GM12878 (cell line): ENCODE data around the gene CRYGC. TPM values are rescaled to one million over a fixed set of nuclear protein-coding genes. Genes with fewer than 3 reads are reported as not detected.

ENCODE experiments used
- ATAC-seq: fragments of 200-7000 bp; cut with Tn5 transposase; 3 replicates; pipeline ENCODE4 v1.9.1; 2020; ENCODE audit warnings: mild to moderate bottlenecking, moderate library complexity
- BruUV-seq: library from RNA; stranded (reverse); fragments of 400-500 nt; replicated peaks from 2 replicates; lab custom pipeline; 2021; lab: Mats Ljungman, UMichigan
- CTCF ChIA-PET: fragments of 300-600 bp; sonication (Branson Sonifier 250); formaldehyde crosslinking; extraction: SDS; loops from one replicate; lab custom pipeline; 2021; ENCODE audit warnings: inconsistent platforms; lab: Yijun Ruan, JAX
- POLR2A ChIA-PET: fragments of 350-600 bp; formaldehyde crosslinking; extraction: SDS; loops from one replicate; lab custom pipeline; 2021; ENCODE audit warnings: inconsistent platforms; lab: Charles Lee
- RAD21 ChIA-PET: fragments of 300-600 bp; sonication (Branson Sonifier 250); formaldehyde crosslinking; loops from one replicate; lab custom pipeline; 2023; ENCODE audit warnings: antibody characterized with exemption; ENCODE audit not compliant: unreplicated experiment; lab: Charles Lee
- SMC1A ChIA-PET: fragments of 300-600 bp; sonication (Branson Sonifier 250); formaldehyde crosslinking; loops from one replicate; lab custom pipeline; 2023; ENCODE audit not compliant: unreplicated experiment, uncharacterized antibody; lab: Charles Lee
- DNase-seq: peaks from one replicate; pipeline ENCODE4 v3.0.0-alpha.2; 2011; ENCODE audit warnings: low read depth, low spot score
- FAIRE-seq: peaks from 3 replicates; lab custom pipeline; 2011; peaks lifted over from hg19 to GRCh38; lab: Jason Lieb, UNC
- H2AFZ ChIP-seq: 2 replicates; pipeline ENCODE4 v1.6.0; 2011; ENCODE audit warnings: low read depth, low read length, control low read depth; ENCODE audit not compliant: control insufficient read depth
- H3K27ac ChIP-seq: 2 replicates; pipeline ENCODE4 v1.5.1; 2011; ENCODE audit warnings: control low read depth; ENCODE audit not compliant: control insufficient read depth, insufficient read depth
- H3K27me3 ChIP-seq, 2 experiments: replicated peaks in 1 of 2; 2 replicates each; pipeline versions ENCODE4 v1.6.0 to v1.6.1; 2011; ENCODE audit warnings: low read length in 1 of 2; ENCODE audit not compliant: control insufficient read depth in 2 of 2, insufficient read depth in 2 of 2
- H3K36me3 ChIP-seq, 2 experiments: 2 replicates each; pipeline ENCODE4 v1.5.1; 2011; ENCODE audit warnings: low read length in 1 of 2; ENCODE audit not compliant: control insufficient read depth in 2 of 2, insufficient read depth in 2 of 2
- H3K4me1 ChIP-seq: 2 replicates; pipeline ENCODE4 v1.6.1; 2011; ENCODE audit warnings: mild to moderate bottlenecking, low read length, moderate library complexity, mixed read lengths; ENCODE audit not compliant: control insufficient read depth, insufficient read depth
- H3K4me2 ChIP-seq: 2 replicates; pipeline ENCODE4 v1.6.0; 2011; ENCODE audit warnings: control low read depth; ENCODE audit not compliant: control insufficient read depth, insufficient read depth
- H3K4me3 ChIP-seq: fragments of 200-600 bp; sonication (generic); 2 replicates; pipeline ENCODE4 v1.5.1; 2016
- H3K79me2 ChIP-seq: 2 replicates; pipeline ENCODE4 v1.6.0; 2011; ENCODE audit warnings: low read length; ENCODE audit not compliant: control insufficient read depth, insufficient read depth
- H3K9ac ChIP-seq: 2 replicates; pipeline ENCODE4 v1.8.0; 2011; ENCODE audit warnings: low read length, control low read depth, mixed read lengths; ENCODE audit not compliant: control insufficient read depth, insufficient read depth
- H3K9me3 ChIP-seq: replicated peaks from 3 replicates; pipeline ENCODE4 v1.5.1; 2011; ENCODE audit warnings: mild to moderate bottlenecking, low read length; ENCODE audit not compliant: control insufficient read depth, insufficient read depth
- H4K20me1 ChIP-seq: 2 replicates; pipeline ENCODE4 v1.6.0; 2011; ENCODE audit not compliant: control insufficient read depth, insufficient read depth
- BACH1 ChIP-seq: fragments of 450-650 bp; IDR thresholded peaks from 2 replicates; pipeline ENCODE4 v1.6.1; 2017; ENCODE audit warnings: mild to moderate bottlenecking, borderline replicate concordance
- BCL11A ChIP-seq: IDR thresholded peaks from 2 replicates; pipeline ENCODE4 v1.6.1; 2011; ENCODE audit warnings: low read depth, low read length
- ELK1 ChIP-seq: IDR thresholded peaks from 2 replicates; pipeline ENCODE4 v1.6.1; 2012; ENCODE audit warnings: low read depth, low read length, improper control_type of control experiment
- ETV6 ChIP-seq, 2 experiments: fragments of 450-650 bp in 1 of 2; IDR thresholded peaks in 1 of 2; conservative IDR thresholded peaks in 1 of 2; 2 replicates each; pipeline ENCODE4 v1.6.1; 2014; ENCODE audit warnings: antibody characterized with exemption in 1 of 2, borderline replicate concordance in 1 of 2, low read depth in 1 of 2, mild to moderate bottlenecking in 1 of 2, moderate library complexity in 1 of 2
- REST ChIP-seq: IDR thresholded peaks from 2 replicates; pipeline ENCODE4 v1.6.1; 2012; ENCODE audit warnings: mild to moderate bottlenecking, low read depth, low read length
- ZZZ3 ChIP-seq: IDR thresholded peaks from 2 replicates; pipeline ENCODE4 v1.6.1; 2011; ENCODE audit warnings: low read depth; ENCODE audit not compliant: control insufficient read depth, insufficient read length
- WGBS: methylation state at CpG from one replicate; pipeline ENCODE4 v1.1.6; 2016; ENCODE audit warnings: low lambda C conversion rate; ENCODE audit not compliant: insufficient replicate concordance, insufficient coverage; ENCODE audit errors: missing lambda C conversion rate; 5-methylcytosine and 5-hydroxymethylcytosine counted together
- in situ Hi-C: fragments of 300-500 bp; cut with MboI; formaldehyde crosslinking; loops from 9 replicates; pipeline ENCODE4 v1.14.3; 2018; ENCODE audit warnings: mixed read lengths
- intact Hi-C: fragments of 100-400 bp; cut with micrococcal nuclease; formaldehyde crosslinking; loops from one replicate; pipeline ENCODE4 v1.14.2; 2022; ENCODE audit not compliant: unreplicated experiment
- polyA plus RNA-seq, 11 experiments: library from polyadenylated mRNA; depleted of rRNA in 4 of 11; unstranded in 6 of 11; stranded (reverse) in 5 of 11; fragments of >200 nt; fragmentation: Nextera tagmentation in 4 of 11; fragmentation: Illumina TruSeq in 1 of 11; extraction: Ambion mirVana in 4 of 11; extraction: Trizol in 1 of 11; gene quantifications; 1 replicate in 1 of 11; 2 replicates in 10 of 11; pipeline versions ENCODE4 v1.2.1 to v1.2.3, GENCODE V29; 2011 to 2016; ENCODE audit warnings: inconsistent platforms in 2 of 11, missing spikeins in 2 of 11, low read depth in 1 of 11
- total RNA-seq, 4 experiments: library from RNA; depleted of rRNA in 3 of 4; stranded (reverse); fragments of >200 nt in 3 of 4; fragmentation: Illumina TruSeq in 1 of 4; extraction: Trizol in 1 of 4; gene quantifications; 2 replicates each; pipeline versions ENCODE4 v1.2.1 to v1.2.3, GENCODE V29; 2013 to 2021

Gene CRYGC
- total and polyA plus RNA-seq, 10 of the 15 experiments (the other 5 are each of a cell fraction or from before 2014, with no cell fraction given) = not detected

- TF ChIP-seq REST (no peak), BCL11A (no peak), ELK1 (no peak), BACH1 (no peak), ZZZ3 (no peak)
These were observed 31.8 kb downstream of the CRYGC start (continued) for GRCh38 chr2:208097801-208098200.

GRCh38 chr2:208097313-208097712 lies 32.3 kb downstream of the CRYGC start:
- Histone ChIP-seq H2AFZ (no peak overlapping the region), H3K4me3 (no peak overlapping the region), H3K9me3 (no peaks in the 10 kb centered on the region), H3K27me3 (no peaks in the 10 kb centered on the region; a peak in 1 of 4 replicates), H3K4me1 (no peaks in the 10 kb centered on the region), H3K36me3 (no peaks in the 10 kb centered on the region), H3K4me2 (no peak overlapping the region), H3K79me2 (no peaks in the 10 kb centered on the region), H4K20me1 (no peaks in the 10 kb centered on the region), H3K9ac (no peak overlapping the region)
- FAIRE-seq (no peak), DNase-seq (no peak)
- BruUV-seq = no TSS peak
- ChIA-PET POLR2A (interaction anchor here (0.6 kb wide), 2 partner anchors 81 to 133 kb away, joined by 3 to 5 read pairs; no protein-coding TSS in a partner anchor), SMC1A (no interaction called here), CTCF (no interaction called here)
- 31% methylated on average over 3 of the region's 3 CpGs for WGBS
- in situ Hi-C loops = no loop called here
- TF ChIP-seq ETV6 (conservative IDR thresholded peaks at IDR 0.05 in 1 of 2, IDR thresholded peaks at IDR 0.05 in 1 of 2; ENCODE audit: borderline replicate concordance in 1 of 2, low read depth in 1 of 2) = no peak
- TF ChIP-seq, all 136 proteins: peak for 0
- ATAC-seq = no peak
- RAD21 ChIA-PET = no interaction called here
- intact Hi-C loops = no loop called here
- H3K27ac ChIP-seq = no peak overlapping the region
